GM19438 (cell line): Measurements from ENCODE around the gene UCP1.

Experiments
- ATAC-seq: cut with Tn5 transposase; IDR thresholded peaks from one replicate; pipeline ENCODE4 v1.9.1; 2021; ENCODE audit warnings: low read depth; ENCODE audit not compliant: unreplicated experiment

The UCP1 gene, protein sequence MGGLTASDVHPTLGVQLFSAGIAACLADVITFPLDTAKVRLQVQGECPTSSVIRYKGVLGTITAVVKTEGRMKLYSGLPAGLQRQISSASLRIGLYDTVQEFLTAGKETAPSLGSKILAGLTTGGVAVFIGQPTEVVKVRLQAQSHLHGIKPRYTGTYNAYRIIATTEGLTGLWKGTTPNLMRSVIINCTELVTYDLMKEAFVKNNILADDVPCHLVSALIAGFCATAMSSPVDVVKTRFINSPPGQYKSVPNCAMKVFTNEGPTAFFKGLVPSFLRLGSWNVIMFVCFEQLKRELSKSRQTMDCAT

DNA sequence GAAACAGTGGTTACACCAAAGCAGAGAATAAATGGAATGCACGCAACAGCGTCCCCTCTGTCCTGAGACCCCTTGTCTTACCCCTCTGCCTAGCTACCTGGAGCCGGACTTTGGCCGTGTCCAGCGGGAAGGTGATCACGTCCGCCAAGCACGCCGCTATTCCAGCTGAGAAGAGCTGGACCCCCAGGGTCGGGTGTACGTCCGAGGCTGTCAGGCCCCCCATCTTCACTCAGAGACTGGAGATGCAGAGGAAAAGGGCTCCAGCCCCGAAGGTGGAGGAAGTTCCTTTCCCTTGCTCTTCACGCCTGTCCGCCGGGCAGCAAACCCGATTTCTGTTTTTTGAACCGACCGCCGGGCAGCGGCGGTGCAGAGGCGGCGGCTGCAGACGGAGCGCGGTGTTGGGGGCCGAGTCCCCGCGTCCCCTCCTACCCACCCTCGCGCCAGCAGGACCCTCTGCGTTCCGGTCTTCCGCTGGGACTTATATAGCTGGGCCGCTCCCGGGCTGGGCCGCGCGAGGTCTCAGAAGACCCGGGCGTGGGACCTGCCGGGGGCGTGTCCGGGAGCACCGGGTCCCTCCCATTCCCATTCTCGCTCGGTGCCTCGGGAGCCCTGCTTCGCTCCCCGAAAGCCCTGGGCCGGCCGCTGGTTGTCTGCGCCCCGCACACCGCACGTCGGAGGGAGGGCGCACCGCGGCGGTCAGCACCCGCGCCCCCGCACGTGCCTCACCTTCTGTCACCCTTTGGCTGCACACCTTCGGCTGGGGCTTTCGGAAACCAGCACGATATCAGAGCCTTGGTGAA, at the start of gene UCP1:
Gene UCP1, minus strand, starts transcription at position 455 of the 800 bp plus-strand sequence. Its CDS starts 232 bp downstream, at position 223.
- ATAC-seq, result no peak

DNA sequence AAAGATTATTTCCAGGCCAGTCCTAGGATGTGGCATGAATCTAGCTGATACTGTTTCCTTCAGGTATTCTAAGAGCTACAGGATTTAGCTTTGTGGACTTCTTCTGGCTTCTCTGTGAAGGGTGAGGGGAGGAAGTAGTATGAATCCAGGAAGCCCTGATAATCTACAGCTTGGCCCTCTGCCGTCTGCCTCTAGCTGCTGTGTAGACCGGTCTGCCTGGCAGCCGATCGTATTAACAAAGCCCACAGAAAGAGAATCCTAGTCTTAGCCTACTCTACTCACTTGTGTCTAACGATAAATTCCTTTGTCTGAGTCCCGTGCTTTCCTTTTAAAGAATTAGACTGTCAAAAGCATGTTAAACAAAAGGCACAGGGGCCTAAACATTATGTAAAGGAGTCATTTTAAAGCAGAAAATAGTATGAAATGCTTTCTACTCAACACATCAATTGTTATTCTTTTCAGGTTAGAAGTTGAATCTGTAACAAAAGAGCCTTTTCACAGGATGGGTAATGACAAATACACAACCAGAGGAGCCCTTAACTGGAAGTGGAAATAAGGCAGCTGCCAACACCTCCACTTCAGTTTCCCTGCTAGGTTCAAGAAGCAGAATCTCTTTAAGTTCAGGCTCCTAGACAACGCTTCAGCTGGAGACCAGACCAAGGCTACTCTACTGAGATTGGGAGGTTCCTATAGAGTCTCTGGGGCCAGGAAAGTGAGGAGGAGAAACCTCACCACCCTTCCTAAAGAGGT, 48.9 kb upstream of the UCP1 start:
- ATAC-seq, result no peak

DNA sequence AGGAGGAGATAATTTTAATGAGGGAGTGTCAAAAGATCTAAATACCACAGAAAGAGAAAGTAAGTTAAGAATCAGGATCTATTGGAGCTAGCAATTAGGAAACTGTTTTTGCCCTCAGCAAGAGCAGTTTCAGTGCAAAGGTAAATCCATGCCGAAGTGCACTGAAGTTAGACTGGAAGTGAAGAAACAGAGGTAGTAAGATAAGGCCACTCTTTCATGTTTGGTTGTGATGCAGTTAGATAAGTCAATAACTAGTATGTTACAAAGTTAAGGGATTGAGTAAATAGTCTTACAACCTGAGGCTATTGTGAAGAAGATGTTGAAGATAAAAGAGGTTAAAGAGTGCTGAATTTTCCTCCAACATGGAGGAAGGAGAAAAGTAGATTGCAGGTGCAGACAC, 46.7 kb upstream of the UCP1 start:
- no peak for ATAC-seq

DNA sequence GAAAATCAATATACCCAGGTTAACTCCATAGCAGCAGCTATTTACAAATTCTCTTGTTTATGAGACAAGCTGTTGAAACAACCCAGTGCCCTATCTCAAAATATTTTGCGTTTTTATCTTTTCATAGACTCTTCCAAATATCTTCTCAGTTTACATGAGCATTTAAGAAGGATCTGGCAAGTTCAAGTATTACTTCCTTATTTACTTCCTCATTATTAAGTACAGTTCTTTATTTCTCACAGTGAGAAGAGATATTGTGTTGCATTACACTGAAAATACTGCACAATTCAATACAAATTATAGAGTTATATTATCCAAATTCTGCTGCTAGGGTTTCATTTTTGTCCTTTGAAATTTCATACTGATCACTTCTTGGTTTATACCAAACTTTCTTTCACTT, 43.6 kb upstream of the UCP1 start:
- no peak for ATAC-seq

DNA sequence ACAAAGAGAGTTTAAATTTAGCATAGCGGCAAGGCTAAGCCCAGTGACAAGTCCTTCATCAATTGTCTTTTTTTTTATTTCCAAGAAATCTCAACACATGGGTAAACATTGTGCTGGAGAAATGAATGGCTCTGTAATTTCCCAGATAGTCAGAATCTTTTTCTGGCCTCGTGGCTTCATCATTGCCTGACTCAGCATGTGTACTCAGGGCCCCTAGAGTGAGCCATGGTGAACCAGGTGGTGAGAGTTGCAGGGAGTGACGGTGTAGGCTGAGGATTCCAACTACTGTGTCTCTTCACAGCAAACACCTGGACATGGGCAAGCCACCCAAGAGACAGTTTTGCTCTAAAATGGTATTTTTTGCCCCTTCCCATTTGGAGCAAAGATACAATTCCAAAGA, 43.1 kb upstream of the UCP1 start:
- ATAC-seq, result no peak

DNA sequence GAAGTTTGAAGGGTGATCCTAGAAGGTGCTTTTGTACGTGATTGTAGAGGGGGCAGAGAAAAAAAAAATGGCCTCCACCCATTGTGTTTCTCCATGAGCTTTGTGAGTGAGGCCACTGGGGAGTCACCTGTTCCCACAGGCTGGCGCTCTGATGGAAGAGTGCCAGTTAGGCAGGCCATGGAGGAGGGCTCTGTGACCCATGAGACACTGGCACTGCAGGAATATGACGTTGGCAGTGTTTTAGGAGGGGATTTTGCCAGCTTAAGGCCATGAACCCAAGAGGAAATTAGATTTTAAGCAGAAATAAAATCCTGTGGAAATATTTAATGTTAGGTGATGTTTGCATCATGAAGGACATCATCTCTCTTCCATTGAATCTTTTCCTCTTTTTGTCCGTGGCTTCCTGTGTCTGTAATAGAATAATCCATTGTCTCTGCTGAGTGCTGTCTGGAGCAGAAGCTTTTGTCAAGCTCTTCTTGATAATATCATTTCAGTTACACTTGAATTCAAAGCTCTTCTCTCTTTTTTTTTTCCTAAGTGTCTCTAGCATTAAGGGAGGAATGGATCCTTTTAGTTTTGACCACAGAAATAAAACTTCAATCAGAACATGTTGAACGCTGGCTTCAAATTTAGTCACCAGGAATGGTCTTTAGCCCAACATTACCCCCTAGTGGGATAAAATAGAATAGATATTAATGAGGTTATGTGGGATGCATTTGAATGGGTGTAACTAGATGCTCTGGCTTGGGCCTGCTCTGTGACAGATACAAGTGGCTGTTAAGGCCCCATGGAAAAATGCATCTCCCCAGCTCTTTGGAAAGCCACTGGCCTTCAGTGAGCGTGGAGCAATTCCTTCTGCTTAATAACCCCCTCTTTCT, 41.0 kb upstream of the UCP1 start:
- peak; percentile 84 for ATAC-seq

DNA sequence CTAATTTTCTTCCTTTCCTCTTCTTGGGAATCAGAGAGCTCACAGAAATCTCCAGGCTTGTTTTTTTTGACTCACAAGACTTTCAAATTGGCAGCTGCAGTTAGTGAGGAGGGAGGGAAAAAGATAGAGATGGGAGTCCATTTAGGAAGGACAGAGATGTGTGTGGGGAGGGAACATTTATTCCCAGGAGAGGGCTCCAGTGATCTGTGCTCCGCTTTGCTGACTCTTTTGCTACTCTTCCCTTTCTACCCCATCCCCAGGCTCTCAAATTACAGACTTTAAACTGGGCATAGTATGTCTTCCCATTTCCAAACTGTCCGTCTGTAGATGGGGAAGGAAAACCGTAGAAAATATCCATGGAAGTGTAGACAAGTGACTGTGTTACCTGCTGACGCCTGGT, 39.1 kb upstream of the UCP1 start:
- no peak for ATAC-seq

DNA sequence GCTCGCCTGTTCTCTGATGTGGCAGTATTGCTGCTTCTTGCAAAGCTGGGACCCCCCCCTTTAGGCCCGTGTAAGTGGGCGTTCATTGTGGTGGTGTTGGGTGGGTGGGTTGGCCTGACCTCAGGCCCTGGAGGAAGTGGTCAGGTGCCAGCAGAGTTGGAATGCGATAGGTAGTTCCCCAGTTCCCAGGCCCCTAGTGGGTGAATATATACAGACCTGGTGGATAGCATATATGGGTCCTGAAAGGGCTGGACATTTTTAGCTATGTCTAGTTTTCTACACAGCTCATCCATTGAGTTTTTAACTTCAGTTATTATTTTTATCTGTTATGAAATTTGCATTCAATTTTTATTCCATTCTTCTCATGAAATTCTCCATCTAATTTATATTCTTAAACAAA, 35.8 kb upstream of the UCP1 start:
- ATAC-seq, result no peak

DNA sequence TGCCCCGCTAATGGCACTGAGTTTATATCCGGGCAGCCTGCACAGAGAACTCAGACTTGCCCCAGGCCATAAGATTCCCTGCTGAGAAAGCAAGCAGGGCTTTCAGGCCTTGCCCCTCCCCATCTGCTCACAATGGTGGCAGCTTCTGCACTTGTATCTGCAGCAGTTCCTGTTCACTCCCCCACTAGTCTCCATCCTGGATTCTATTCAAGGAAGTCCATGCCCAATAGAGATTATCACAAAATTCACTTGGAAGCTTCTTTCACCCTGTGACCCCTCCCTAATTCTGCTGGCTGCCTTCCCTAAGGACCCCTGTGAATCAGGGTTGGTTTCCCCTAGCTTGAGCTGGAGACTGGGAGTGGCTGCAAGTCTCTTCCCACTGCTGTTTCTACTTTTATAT, 34.5 kb upstream of the UCP1 start:
- ATAC-seq, result no peak

DNA sequence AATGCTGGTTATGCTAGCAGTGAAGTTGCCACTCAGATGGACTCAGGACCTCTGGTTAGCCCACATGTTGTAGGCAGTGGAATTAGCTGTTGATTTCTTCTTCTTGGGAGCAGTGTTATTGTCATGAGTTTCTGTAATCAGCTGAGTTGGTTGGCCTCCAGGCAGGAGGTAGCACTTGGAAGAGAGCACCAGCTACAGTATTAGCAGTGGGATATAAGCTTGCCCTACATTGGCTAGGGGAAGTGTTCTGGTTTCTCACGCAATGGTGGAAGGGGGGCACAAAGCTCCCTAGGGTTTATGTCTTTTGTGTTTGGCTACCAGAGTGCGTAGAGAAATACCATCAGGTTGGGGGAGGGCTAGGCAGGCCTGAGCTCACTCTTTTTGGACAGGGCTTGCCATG, 34.0 kb upstream of the UCP1 start:
- no peak for ATAC-seq

DNA sequence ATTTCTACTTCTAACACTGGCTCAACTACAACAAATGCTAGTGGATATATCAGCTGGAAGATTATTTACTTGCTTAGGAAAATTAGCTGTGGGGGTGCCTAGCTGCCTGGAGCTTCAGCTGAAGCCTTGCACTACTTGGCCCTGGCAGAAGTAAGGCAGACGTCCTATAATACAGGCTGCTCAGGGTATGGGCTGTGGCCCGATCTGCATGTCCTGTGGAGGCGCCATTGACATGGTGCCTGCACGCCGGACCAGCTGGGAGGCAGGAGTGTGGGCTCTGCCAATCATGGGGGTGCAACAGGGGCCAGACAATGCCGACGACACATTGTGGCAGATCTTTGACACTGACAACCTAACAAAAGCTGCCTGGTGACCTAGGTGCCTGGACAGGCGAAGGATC, 31.6 kb upstream of the UCP1 start:
- ATAC-seq, result no peak

DNA sequence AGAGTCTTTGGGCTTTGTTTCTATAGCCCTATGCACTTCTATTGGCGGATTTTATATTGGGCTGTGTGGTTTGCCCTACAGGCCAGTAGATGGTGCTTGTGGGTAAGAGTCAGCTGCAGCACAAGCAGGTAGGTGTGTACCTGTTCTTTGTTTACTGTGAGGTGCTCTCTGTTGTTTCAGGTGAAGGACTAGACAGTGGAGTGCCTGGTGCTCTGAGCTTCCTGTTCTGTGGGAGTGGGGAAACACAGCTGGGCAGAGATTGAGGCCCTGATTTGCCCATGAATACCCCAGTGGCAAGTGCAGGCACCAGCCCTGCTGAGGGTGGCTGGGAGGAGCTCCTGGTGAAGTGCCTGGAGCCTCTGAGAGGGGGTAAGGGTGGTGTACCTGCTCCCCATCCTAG, 26.3 kb upstream of the UCP1 start:
- ATAC-seq, result no peak

DNA sequence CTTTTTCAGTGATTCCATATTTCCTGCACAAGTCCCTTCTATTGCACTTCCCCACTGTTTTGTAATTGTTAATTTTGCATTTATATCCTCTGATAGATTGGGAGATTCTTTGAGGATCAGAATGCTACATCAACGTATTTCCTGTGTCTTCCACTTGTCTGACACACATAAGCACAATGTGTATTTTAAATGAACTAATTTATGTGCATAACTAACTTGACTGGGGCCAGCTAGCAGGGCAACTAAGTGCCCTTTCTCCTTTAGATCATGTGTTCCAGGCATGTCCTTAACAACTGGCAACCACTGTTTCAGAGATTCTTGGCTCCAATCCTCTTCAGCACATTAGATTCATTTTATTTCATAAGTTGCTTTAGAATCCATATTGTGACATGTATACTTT, 15.7 kb upstream of the UCP1 start:
- no peak for ATAC-seq

DNA sequence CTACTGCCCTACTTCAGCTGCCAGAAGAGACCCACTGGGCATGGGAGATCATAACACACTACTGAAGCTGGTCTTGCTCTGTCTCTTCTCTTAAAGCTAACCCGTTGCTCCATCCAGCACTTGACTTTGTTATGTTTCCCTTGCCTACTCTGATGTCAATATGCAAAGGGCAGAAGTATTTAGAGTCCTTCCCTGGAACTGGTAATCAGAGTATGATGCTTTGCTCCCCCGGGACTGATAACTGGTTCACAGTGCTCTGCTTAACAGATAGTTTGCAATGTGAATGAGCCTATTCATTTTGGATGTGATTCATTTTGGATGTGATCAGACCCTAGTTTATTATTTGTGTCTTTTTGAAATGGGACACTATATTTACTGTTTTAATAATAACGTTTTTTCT, 12.3 kb upstream of the UCP1 start:
- no peak for ATAC-seq

DNA sequence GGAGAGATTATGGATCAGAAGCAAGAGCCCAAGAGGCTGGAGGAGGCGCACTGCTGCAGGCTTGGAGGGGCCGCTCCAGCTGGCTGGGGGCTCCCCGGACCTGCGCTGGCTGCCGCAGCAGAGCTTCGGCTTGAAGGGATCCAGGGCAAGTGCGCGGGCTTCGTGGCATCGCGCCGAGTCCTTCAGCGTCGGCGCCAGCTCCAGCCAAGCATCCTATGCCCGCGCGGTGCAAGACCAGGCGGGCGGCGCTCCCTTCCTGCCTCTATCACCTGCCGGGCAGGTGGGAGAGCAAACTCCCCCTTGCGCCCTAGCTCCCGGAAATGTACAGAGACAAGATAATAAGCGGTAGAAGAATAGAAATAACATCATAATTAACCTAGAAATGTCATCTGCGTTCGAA, 10.5 kb upstream of the UCP1 start:
- no peak for ATAC-seq

DNA sequence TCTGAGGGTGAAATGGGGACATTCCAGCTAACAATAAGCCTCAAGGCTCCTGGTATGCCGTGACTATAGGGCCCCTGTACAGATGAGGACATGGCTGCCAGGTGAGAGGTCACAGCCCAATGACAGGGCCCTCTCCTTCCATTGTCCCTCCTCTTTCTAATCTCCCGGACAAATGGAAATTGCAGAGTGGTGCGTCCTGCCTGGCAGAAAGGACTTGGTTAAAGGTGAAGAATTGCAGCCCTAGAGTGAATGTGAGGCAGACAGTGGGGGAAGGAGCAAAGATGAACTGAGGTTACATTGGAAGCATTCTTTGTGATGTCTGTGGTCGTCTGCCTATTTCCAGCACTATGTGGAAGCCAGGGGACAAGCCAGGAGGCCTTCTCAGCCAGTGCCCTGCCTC, 6.7 kb upstream of the UCP1 start:
- ATAC-seq, result no peak

DNA sequence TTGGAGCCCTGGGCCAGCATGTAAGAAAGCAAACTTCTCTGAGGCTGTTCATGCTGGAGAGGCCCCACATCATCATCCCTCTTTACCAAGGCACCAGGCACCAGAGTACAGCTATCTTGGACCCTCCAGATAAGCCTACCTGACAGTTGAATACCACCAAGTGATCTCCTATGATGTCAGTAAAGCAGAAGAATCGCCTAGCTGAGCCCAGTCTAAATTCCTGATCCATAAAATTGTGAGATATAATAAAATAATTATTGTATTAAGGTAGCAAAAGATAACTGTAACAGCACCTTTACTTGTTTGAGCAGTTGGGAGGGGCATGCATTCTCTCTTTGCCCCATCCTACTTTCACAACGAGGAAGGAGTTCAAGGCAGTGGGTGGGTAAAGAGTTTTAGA, 2.9 kb upstream of the UCP1 start:
- ATAC-seq, result no peak

DNA sequence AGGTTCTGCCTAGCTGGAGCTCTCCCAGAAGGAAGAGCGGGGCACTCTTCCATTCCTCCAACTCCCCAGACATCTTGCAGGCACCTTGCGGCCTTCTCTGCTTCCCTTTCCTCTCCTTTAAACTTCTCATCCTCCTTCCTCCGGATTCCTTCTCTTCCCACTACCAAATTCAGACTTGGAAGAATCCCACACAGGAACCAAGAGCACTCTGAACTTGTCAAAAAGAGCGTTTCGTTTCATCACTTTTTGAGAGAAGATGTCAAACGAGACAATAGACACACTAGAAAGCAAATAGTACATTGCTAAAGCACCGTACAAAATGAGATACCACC, 512 bp upstream of the UCP1 start:
- ATAC-seq, result no peak

DNA sequence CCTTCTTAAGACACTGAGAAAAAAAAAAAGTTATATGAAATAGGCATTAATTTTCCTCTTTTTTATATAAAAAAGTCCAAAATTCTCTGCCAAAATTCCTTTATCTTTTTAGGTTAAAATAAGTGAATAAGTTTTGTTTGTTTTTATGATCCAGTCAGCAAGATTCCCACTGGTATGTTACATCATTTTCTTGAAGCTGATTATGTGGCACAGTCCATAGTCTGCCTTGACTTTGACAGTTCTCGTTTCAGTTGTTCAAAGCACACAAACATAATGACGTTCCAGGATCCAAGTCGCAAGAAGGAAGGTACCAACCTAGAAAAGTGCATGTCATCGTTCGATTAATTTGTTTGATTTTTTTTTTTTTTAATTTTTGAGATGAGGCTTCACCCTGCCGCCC, 9.1 kb downstream of the UCP1 start:
- ATAC-seq, result no peak

DNA sequence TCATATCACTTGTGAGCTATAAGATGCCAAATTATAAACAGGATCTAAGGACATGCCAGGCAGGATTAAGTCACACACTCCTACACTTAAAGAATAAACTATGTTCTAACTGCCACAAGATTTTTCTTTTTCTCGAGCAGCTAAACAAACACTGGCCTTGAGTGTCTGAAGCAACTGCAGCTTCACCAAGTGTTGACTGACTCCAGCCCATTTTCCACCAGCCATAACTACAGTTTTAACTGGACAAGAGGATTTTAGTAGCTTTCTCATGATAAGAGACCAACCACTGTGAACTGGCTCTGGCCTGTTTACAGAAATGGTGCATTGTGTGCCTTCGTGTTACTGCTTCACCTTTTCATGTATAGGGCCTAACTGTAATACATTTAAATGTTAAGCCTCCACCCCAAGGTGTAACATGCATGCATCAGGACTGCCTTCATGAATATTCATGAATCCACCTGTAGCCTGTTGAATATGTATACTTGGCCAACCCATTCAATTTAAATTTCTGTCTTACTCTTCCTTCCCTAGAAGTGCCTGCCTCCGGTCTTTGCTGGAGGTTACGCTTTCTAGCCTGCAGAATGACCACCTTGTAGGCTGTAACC, 10.8 kb downstream of the UCP1 start:
- no peak for ATAC-seq
